ENCODE data around the gene TDRD12.
A peak's percentile ranks its signal among the peaks of the same experiment; 100 is the strongest.
"Not testable (repeated sequence)": the region's sequence is repeated elsewhere in the genome, so short reads cannot be mapped to it uniquely, and the experiment has no call there.

TDRD12 gene

GRCh38 chr19:32691952-32692726 lies 27.4 kb upstream of the TDRD12 start:
- DNase-seq (ENCODE audit: low read depth in 2 of 2, low spot score in 1 of 2), result no peak

- DNase-seq (ENCODE audit: low read depth in 2 of 2, low spot score in 1 of 2), result no peak
Observed at GRCh38 chr19:32692727-32693061, 26.9 kb upstream of the TDRD12 start.

DNA sequence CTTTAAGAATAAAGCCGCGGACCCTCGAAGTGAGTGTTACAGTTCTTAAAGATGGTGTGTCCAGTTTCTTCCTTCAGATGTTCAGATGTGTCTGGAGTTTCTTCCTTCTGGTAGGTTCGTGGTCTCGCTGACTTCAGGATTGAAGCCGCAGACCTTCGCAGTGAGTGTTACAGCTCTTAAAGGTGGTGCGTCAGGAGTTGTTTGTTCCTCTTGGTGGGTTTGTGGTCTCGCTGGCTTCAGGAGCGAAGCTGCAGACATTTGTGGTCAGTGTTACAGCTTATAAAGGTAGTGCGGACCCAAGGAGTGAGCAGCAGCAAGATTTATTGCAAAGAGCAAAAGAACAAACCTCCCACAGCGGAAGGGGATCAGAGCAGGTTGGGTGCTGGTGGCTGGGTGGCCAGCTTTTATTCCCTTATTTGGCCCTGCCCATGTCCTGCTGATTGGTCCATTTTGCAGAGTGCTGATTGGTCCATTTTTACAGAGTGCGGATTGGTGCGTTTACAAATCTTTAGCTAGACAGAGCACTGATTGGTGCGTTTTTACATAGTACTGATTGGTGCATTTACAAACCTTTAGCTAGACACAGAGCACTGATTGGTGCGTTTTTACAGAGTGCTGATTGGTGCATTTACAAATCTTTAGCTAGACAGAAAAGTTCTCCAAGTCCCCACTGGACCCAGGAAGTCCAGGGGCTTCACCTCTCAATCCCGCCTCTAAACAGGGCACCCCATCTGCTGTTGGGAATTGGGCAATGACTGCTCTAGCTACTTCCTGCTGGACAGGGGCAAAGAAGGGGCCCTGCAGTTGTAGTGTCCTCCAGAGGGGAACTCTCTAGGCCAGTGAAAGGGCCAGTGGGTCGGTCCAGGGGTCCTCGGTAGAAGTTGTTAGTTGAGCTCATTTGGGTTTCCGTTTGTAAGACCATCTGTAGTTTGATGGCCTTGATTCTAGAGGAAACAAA lies 26.1 kb upstream of the TDRD12 start:
- not testable (repeated sequence) for DNase-seq (ENCODE audit: low read depth in 2 of 2, low spot score in 1 of 2)

DNA sequence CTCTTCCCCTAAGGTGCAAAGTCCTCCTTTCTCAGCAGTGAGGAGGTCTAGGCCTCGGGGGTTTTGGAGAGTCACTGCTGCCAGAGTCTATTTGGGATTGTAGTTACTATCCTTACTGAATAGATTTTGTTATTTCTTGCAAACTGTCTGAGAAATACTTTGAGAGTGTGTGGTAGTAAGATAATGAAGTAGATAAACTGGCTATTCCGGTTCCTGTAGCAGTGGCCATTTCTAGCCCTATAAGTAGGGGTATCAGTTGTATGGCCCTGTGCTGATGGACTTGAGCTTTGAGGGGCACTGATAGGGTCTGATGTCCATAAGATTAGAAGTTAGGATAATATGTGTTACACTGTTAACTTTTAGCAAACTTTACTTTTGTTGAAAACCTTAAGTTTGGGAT lies 25.3 kb upstream of the TDRD12 start:
- not testable (repeated sequence) for DNase-seq (ENCODE audit: low read depth in 2 of 2, low spot score in 1 of 2)

GRCh38 chr19:32694851-32695250 lies 24.7 kb upstream of the TDRD12 start:
- not testable (repeated sequence) for DNase-seq (ENCODE audit: low read depth in 2 of 2, low spot score in 1 of 2)

DNA sequence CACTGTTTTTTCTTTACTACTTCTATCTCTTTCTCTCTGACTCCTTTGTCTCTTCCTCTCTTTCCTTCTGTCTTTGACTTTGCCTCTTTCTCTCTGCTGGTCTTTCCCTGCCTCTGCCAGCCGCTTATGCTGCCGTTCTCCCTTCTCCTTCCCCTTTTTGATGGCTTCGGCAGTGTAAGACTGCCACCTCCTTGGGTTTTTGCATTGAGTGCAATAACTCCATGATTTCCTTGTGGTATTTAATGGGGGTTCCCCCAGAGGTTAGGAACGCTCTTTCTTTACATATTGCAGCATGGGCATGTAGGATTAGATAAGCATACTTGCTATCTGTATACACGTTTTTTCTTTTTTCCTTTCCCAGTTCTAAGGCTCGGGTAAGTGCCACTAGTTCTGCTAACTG lies 24.1 kb upstream of the TDRD12 start:
- not testable (repeated sequence) for DNase-seq (ENCODE audit: low read depth in 2 of 2, low spot score in 1 of 2)

GRCh38 chr19:32696771-32697170 lies 22.8 kb upstream of the TDRD12 start:
- DNase-seq (ENCODE audit: low read depth in 2 of 2, low spot score in 1 of 2), result not testable (repeated sequence)

- not testable (repeated sequence) for DNase-seq (ENCODE audit: low read depth in 2 of 2, low spot score in 1 of 2)
Observed at GRCh38 chr19:32700129-32700528, 19.4 kb upstream of the TDRD12 start.

DNA sequence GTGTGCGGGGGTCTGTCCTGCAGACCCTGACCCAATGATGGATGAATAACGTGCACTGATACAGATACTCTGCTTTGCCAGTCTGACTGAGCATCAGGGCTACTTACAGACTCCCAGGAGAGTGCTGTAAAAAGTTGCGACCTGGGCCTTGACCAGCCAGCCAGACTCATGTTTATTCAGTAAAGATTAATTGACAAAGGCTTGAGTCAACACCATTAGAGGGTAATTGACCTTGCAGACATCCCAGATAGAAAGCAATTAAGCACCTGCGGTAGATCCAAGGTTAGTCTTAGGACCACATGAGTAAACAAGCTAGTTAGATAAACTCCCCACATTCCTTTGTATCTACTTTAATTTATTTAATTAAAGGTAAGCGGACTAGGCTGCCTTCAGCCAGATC lies 17.6 kb upstream of the TDRD12 start:
- DNase-seq (ENCODE audit: low read depth in 2 of 2, low spot score in 1 of 2), result no peak

- DNase-seq (ENCODE audit: low read depth in 2 of 2, low spot score in 1 of 2), result not testable (repeated sequence)
Observed at GRCh38 chr19:32704006-32704405, 15.6 kb upstream of the TDRD12 start.

DNA sequence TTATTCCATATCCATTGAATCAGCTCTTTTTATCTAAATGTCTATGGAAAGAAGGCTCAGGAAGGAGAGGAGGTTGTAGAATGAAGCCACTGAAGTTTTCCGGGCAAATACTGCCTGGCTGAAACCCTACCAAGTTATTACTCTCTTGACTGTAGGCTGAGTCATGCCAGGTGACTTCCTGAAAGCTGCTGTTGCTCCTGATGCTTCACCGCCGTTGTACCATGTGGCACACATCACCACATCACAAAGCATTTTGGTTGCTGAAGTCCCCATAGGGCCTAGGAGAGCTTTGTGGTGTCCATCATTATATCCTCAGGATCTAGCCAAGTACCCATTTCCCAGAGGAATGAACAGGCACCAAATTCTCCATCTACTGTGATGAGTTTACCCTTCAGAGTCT lies 11.1 kb upstream of the TDRD12 start:
- DNase-seq (ENCODE audit: low read depth in 2 of 2, low spot score in 1 of 2), result peak in 1 of 2 donors; percentile 10

DNA sequence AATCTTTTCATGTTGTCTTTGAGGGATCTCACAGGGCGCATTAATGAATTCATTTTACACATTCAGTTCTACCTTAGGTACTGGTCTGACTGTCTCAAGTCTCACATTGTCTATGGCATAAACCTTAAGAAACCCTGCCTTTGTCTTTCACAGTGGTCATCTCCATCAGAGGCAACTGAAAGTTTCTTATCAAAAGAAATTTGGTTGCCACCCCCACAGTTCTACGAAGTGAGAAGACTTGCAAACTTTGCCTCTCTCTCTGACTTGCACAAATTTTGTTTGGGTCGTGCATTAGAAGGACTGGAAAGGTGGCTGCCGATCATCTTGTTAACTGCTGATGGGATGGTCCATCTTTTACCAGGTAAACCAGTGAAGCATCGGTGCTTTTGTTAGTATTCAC lies 10.5 kb upstream of the TDRD12 start:
- no peak for DNase-seq (ENCODE audit: low read depth in 2 of 2, low spot score in 1 of 2)

DNA sequence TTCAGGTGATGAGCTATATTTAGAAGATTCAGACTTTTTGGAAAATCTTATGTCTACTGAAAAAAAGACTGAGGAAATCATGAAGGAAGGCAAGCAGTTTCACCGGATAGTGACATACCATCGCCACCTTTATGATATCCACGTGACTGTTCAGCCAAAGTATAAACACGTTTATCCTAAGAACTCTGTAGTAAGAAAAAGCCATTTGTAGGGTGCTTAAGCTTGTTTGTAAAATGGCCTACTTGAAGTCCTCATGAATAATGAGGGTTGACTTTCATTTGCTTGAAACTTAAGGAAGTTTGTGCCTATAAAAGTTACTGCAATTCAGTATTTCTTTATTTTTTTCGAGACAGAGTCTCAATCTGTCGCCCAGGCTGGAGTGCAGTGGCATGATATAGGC lies 7.8 kb upstream of the TDRD12 start:
- no peak for DNase-seq (ENCODE audit: low read depth in 2 of 2, low spot score in 1 of 2)

GRCh38 chr19:32716203-32716602 lies 3.4 kb upstream of the TDRD12 start:
- not testable (repeated sequence) for DNase-seq (ENCODE audit: low read depth in 2 of 2, low spot score in 1 of 2)

GRCh38 chr19:32717496-32717895 lies 2.1 kb upstream of the TDRD12 start:
- no peak for DNase-seq (ENCODE audit: low read depth in 2 of 2, low spot score in 1 of 2)

- DNase-seq (ENCODE audit: low read depth in 2 of 2, low spot score in 1 of 2), result no peak
Observed at GRCh38 chr19:32718286-32718685, 1.3 kb upstream of the TDRD12 start.

GRCh38 chr19:32720216-32720935 lies 809 bp downstream of the TDRD12 start:
- DNase-seq (ENCODE audit: low read depth in 2 of 2, low spot score in 1 of 2), result no peak

DNA sequence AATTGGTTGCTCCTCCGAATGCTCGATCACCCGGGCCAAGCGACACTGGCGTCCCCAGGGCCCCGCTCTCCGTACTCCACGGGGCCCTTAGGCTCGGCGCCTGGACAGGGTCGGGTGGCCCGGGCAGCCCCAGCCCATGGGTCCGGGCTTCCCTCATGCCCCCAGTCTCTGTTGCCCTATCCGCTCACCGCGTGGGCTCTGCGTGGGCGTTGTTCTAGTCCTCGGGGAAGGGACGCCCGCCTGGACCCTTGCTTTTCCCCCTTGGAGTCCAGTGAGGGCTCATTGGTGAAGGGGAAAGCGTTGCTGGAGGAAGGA lies 1.3 kb downstream of the TDRD12 start:
- no peak for DNase-seq (ENCODE audit: low read depth in 2 of 2, low spot score in 1 of 2)

DNA sequence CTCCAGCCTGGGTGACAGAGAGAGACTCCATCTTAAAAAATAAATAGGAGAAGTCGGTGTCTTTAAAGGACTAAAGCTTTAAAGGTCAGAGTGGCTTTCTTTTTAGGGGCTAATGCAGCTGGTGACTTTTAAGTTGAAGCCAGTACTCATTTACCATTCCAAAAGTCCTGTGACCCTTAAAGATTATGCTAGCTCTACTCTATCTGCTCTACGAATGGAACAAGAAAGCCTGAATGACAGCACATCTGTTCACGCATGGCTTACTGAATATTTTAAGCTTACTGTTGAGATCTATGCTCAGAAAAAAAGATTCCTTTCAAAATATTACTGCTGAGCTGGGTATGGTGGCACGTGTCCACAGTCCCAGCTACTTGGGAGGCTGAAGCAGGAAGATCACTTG lies 16.4 kb downstream of the TDRD12 start:
- no peak for DNase-seq (ENCODE audit: low read depth in 2 of 2, low spot score in 1 of 2)

DNA sequence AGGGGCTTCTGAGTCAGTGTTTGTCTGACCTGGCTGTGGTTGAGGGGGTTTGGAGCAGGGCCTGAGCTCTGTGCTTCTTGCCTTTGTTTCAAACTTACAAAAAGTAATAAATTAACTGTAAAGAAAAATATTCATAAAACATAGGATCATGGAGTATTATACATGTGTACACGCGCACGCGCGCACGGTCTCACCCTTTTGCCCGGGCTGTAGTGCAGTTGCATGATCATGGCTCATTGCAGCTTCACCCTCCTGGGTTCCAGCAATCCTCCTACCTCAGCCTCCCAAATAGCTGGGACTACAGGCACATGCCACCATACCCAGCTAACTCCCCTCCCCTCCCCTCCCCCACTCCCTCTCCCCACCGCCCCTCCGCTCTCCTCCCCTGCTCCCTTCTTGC lies 23.5 kb downstream of the TDRD12 start:
- DNase-seq (ENCODE audit: low read depth in 2 of 2, low spot score in 1 of 2), result no peak

- DNase-seq (ENCODE audit: low read depth in 2 of 2, low spot score in 1 of 2), result no peak
Observed at GRCh38 chr19:32743447-32743846, 23.9 kb downstream of the TDRD12 start.

All from stimulated activated CD8-positive, alpha-beta memory T cell treated with anti-CD3 and anti-CD28 coated beads, Interleukin-4, amount 100 ng/mL, for 1 hour (primary cell).